OCI-LY1 (cell line): ENCODE data around the gene KATNAL1.

ENCODE experiments used
- H2AFZ ChIP-seq: fragments of 200-600 bp; sonication (generic), shearing (Covaris generic); 2 replicates; pipeline ENCODE4 v1.6.0; 2014; ENCODE audit warnings: antibody characterized with exemption, mild to moderate bottlenecking, low read length
- H3F3A ChIP-seq: fragments of 200-600 bp; sonication (generic), shearing (Covaris generic); 2 replicates; pipeline ENCODE4 v1.6.0; 2014; ENCODE audit warnings: mild to moderate bottlenecking, antibody characterized with exemption, low read length, moderate library complexity; ENCODE audit not compliant: insufficient read depth
- H3K27ac ChIP-seq: fragments of 200-600 bp; sonication (generic); 2 replicates; pipeline ENCODE4 v1.5.1; 2014; ENCODE audit warnings: low read length, mixed run types, mild to moderate bottlenecking, low read depth; ENCODE audit not compliant: poor library complexity, severe bottlenecking
- H3K27me3 ChIP-seq: fragments of 200-600 bp; sonication (generic); 2 replicates; pipeline ENCODE4 v1.6.0; 2014; ENCODE audit warnings: antibody characterized with exemption, mild to moderate bottlenecking, low read length, moderate library complexity; ENCODE audit not compliant: insufficient read depth
- H3K36me3 ChIP-seq: fragments of 200-600 bp; sonication (generic); 2 replicates; pipeline ENCODE4 v1.6.1; 2014; ENCODE audit warnings: mild to moderate bottlenecking, antibody characterized with exemption, low read length, moderate library complexity, mixed read lengths; ENCODE audit not compliant: insufficient read depth
- H3K4me1 ChIP-seq: fragments of 200-600 bp; sonication (generic); 2 replicates; pipeline ENCODE4 v1.5.1; 2014; ENCODE audit warnings: mild to moderate bottlenecking, low read length, moderate library complexity; ENCODE audit not compliant: insufficient read depth, severe bottlenecking
- H3K4me2 ChIP-seq: fragments of 200-600 bp; sonication (generic), shearing (Covaris generic); 2 replicates; pipeline ENCODE4 v1.6.1; 2014; ENCODE audit warnings: low read length
- H3K4me3 ChIP-seq: fragments of 200-600 bp; sonication (generic); 2 replicates; pipeline ENCODE4 v1.5.1; 2014; ENCODE audit warnings: low read length, low read depth, mild to moderate bottlenecking, mixed read lengths; ENCODE audit not compliant: poor library complexity, severe bottlenecking
- H3K79me2 ChIP-seq: fragments of 200-600 bp; shearing (Covaris generic); 2 replicates; pipeline ENCODE4 v1.6.1; 2016; ENCODE audit warnings: mixed run types, low read length, mixed read lengths; ENCODE audit not compliant: insufficient read depth
- H3K9ac ChIP-seq: fragments of 200-600 bp; sonication (generic), shearing (Covaris generic); 2 replicates; pipeline ENCODE4 v1.6.1; 2014; ENCODE audit warnings: mild to moderate bottlenecking, low read length, mixed read lengths
- H3K9me2 ChIP-seq: fragments of 200-600 bp; sonication (generic), shearing (Covaris generic); 2 replicates; pipeline ENCODE4 v1.6.1; 2014; ENCODE audit warnings: low read depth, mild to moderate bottlenecking, low read length, mixed read lengths
- H3K9me3 ChIP-seq: fragments of 200-600 bp; shearing (Covaris generic); 2 replicates; pipeline ENCODE4 v1.6.1; 2014; ENCODE audit warnings: low read length, mixed read lengths
- H4K20me1 ChIP-seq: fragments of 200-600 bp; sonication (generic), shearing (Covaris generic); 2 replicates; pipeline ENCODE4 v1.6.0; 2016; ENCODE audit warnings: mild to moderate bottlenecking, low read length; ENCODE audit not compliant: insufficient read depth
- CTCF ChIP-seq: fragments of 200-600 bp; sonication (generic), shearing (Covaris generic); IDR thresholded peaks from 2 replicates; pipeline ENCODE4 v1.5.1; 2017; ENCODE audit warnings: mild to moderate bottlenecking, antibody characterized with exemption, low read length, moderate library complexity, mixed read lengths
- EZH2 ChIP-seq: fragments of 200-600 bp; sonication (generic), shearing (Covaris generic); IDR thresholded peaks from 2 replicates; pipeline ENCODE4 v1.8.0; 2017; ENCODE audit warnings: borderline replicate concordance, mixed run types, mild to moderate bottlenecking, antibody characterized with exemption, low read length, moderate library complexity, mixed read lengths

The KATNAL1 gene

GRCh38 chr13:30164146-30164545 is 143.2 kb downstream of the KATNAL1 start:
- H3K27me3 ChIP-seq: no peaks in the 10 kb centered on the region; the same call in 1 of the 2 replicates
- no peak overlapping the region for H3K27ac ChIP-seq
- no peaks in the 10 kb centered on the region for H3K4me1 ChIP-seq
- H3K4me2 ChIP-seq: no peak overlapping the region
- no peaks in the 10 kb centered on the region for H3K79me2 ChIP-seq
- no peak for TF ChIP-seq EZH2
- no peak for TF ChIP-seq CTCF
- no peak overlapping the region for H2AFZ ChIP-seq
- H3K9me3 ChIP-seq: 0 out of 2 replicates have a peak, but pooled peaks cover 2% of the 10 kb centered on the region
- H3F3A ChIP-seq: no peaks in the 10 kb centered on the region
- H3K36me3 ChIP-seq: no peaks in the 10 kb centered on the region
- no peak overlapping the region for H3K4me3 ChIP-seq
- no peak overlapping the region for H3K9ac ChIP-seq
- H4K20me1 ChIP-seq: no peaks in the 10 kb centered on the region
- no peaks in the 10 kb centered on the region for H3K9me2 ChIP-seq

GRCh38 chr13:30163441-30163840 is 143.9 kb downstream of the KATNAL1 start:
- no peaks in the 10 kb centered on the region for H3F3A ChIP-seq
- no peak overlapping the region for H3K27ac ChIP-seq
- 0 out of 2 replicates have a peak, but pooled peaks cover 2% of the 10 kb centered on the region for H3K9me3 ChIP-seq
- no peaks in the 10 kb centered on the region for H3K36me3 ChIP-seq
- H3K4me3 ChIP-seq: no peak overlapping the region
- no peaks in the 10 kb centered on the region; the same call in 1 of the 2 replicates for H3K27me3 ChIP-seq
- no peak overlapping the region for H3K4me2 ChIP-seq
- H3K4me1 ChIP-seq: no peaks in the 10 kb centered on the region
- no peak overlapping the region for H3K9ac ChIP-seq
- TF ChIP-seq CTCF (no peak), EZH2 (no peak)
- H4K20me1 ChIP-seq: no peaks in the 10 kb centered on the region
- H3K9me2 ChIP-seq: no peaks in the 10 kb centered on the region
- H2AFZ ChIP-seq: no peak overlapping the region
- H3K79me2 ChIP-seq: no peaks in the 10 kb centered on the region

- H3K27me3 ChIP-seq: peaks cover 6% of the 10 kb centered on the region
- H3K9ac ChIP-seq: no peak overlapping the region
- H3K27ac ChIP-seq: no peak overlapping the region
- H3K4me2 ChIP-seq: no peak overlapping the region
- no peaks in the 10 kb centered on the region for H3K9me2 ChIP-seq
- no peaks in the 10 kb centered on the region for H3K36me3 ChIP-seq
- H3K4me1 ChIP-seq: peaks cover 7% of the 10 kb centered on the region
- no peak for TF ChIP-seq EZH2
- no peak for TF ChIP-seq CTCF
- no peak overlapping the region for H2AFZ ChIP-seq
- no peaks in the 10 kb centered on the region for H4K20me1 ChIP-seq
- H3K9me3 ChIP-seq: 0 out of 2 replicates have a peak, but pooled peaks cover 2% of the 10 kb centered on the region
- H3K4me3 ChIP-seq: no peak overlapping the region
- no peaks in the 10 kb centered on the region for H3K79me2 ChIP-seq
- H3F3A ChIP-seq: no peaks in the 10 kb centered on the region
Measured at GRCh38 chr13:30159446-30159839, 147.9 kb downstream of the KATNAL1 start.
